Neutrophil (primary cell): ENCODE data around the gene CD34.

ENCODE experiments used
- H3K27ac ChIP-seq: fragments of 200-600 bp; sonication (generic); 2 replicates; pipeline ENCODE4 v1.5.1; 2016; ENCODE audit warnings: mild to moderate bottlenecking, moderate library complexity
- H3K27me3 ChIP-seq: fragments of 200-600 bp; sonication (generic); 2 replicates; pipeline ENCODE4 v1.6.0; 2016; ENCODE audit warnings: mild to moderate bottlenecking
- H3K36me3 ChIP-seq: fragments of 200-600 bp; sonication (generic); 2 replicates; pipeline ENCODE4 v1.5.1; 2017
- H3K4me1 ChIP-seq, 2 experiments: fragments of 200-600 bp in 1 of 2; sonication (generic) in 1 of 2; 1 replicate in 1 of 2; 2 replicates in 1 of 2; pipeline versions ENCODE4 v1.5.1 to v1.6.1; 2013 to 2016; ENCODE audit warnings: low read depth in 1 of 2, low read length in 1 of 2, mild to moderate bottlenecking in 1 of 2, moderate library complexity in 1 of 2; ENCODE audit not compliant: control insufficient read depth in 1 of 2, insufficient read depth in 1 of 2
- H3K4me3 ChIP-seq, 2 experiments: fragments of 200-600 bp in 1 of 2; sonication (generic) in 1 of 2; 1 replicate in 1 of 2; 2 replicates in 1 of 2; pipeline ENCODE4 v1.5.1; 2013 to 2016; ENCODE audit warnings: low read depth in 1 of 2, low read length in 1 of 2, mild to moderate bottlenecking in 1 of 2, moderate library complexity in 1 of 2
- H3K9me3 ChIP-seq: fragments of 200-600 bp; sonication (generic); 2 replicates; pipeline ENCODE4 v1.5.1; 2016
- TF ChIP-seq, protein P1 (sequence below): fragments of 200-600 bp; sonication (generic); IDR thresholded peaks from 2 replicates; pipeline ENCODE4 v1.5.1; 2016; ENCODE audit warnings: antibody characterized with exemption

CD34 gene

GRCh38 chr1:207956986-207957385 is 46.1 kb upstream of the CD34 start:
- no peaks in the 10 kb centered on the region for H3K36me3 ChIP-seq
- TF ChIP-seq, protein P1, sequence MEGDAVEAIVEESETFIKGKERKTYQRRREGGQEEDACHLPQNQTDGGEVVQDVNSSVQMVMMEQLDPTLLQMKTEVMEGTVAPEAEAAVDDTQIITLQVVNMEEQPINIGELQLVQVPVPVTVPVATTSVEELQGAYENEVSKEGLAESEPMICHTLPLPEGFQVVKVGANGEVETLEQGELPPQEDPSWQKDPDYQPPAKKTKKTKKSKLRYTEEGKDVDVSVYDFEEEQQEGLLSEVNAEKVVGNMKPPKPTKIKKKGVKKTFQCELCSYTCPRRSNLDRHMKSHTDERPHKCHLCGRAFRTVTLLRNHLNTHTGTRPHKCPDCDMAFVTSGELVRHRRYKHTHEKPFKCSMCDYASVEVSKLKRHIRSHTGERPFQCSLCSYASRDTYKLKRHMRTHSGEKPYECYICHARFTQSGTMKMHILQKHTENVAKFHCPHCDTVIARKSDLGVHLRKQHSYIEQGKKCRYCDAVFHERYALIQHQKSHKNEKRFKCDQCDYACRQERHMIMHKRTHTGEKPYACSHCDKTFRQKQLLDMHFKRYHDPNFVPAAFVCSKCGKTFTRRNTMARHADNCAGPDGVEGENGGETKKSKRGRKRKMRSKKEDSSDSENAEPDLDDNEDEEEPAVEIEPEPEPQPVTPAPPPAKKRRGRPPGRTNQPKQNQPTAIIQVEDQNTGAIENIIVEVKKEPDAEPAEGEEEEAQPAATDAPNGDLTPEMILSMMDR: no peak
- peaks cover 74% of the 10 kb centered on the region for H3K27me3 ChIP-seq
- H3K9me3 ChIP-seq: no peaks in the 10 kb centered on the region
- H3K4me1 ChIP-seq: peaks cover 7 to 12% of the 10 kb centered on the region in 2 experiments
- H3K27ac ChIP-seq: no peak overlapping the region
- no peak overlapping the region for H3K4me3 ChIP-seq

DNA sequence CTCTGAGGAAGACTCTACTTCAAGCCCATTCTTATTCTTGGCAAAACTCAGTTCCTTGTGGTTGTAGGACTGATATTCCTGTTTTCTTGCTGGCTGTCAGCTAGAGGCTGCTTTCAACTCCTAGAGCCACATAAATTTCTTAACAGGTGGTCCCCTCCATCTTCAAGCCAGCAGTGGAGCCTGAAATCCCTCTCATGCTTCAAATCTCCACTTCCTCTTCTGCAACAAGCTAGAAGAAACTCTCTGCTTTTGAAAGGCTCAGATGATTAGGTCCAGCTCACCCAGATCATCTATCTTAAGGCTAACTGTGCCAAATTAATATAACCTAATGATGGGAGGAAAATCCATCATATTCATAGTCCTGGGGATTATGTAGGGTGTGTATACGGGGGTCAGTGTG is 43.2 kb upstream of the CD34 start:
- Histone ChIP-seq H3K27me3 (peaks cover 45% of the 10 kb centered on the region), H3K36me3 (no peaks in the 10 kb centered on the region), H3K9me3 (no peaks in the 10 kb centered on the region), H3K4me3 (no peak overlapping the region), H3K4me1 (peaks cover 5% of the 10 kb centered on the region in 2 experiments), H3K27ac (no peak overlapping the region)
- TF ChIP-seq, protein P1: no peak

DNA sequence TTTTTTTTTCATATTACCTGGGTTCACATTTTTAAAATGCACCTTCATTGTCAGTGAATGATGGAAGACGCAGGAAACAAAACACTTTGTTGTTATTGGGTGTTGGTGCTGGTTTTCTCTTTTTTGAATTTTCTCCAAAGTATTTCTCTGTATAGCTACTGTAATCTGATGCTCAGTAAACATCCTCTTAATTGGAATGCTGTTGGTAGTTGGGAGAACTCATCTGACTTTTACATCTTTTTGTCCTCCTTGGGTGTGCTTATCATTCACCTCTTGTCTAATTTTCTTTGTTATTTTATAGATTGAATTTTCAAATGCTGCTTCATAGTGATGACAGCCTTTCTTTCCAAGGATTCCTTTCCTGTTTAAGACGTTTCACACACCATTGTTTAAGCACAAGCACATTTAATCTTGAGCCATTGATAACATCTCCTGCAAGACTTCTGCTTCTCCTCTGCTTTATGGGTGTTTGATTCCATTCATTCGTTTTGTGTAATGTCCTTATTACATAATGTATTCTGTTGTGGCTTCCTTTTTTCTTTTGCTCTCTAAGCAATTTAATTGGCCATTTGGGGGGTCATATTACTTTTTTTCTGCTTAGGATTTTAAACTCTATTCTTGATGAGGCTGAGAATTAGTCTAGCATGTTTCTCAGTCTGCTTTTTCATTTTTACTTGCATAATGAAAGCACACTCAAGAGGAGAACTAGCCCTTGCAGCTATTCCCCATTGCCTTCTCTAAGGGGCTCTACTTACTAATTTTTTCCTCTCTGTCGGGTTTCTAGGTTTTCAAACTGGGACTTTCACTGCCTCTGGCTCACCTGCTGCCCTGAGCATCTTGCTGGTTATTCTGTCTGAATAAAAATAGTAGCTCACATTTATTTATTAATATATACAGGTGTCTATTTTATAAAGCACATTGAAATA is 42.0 kb upstream of the CD34 start:
- Histone ChIP-seq H3K9me3 (no peaks in the 10 kb centered on the region), H3K27ac (no peak overlapping the region), H3K27me3 (peaks cover 32% of the 10 kb centered on the region), H3K4me1 (no peaks in the 10 kb centered on the region), H3K4me3 (no peak overlapping the region), H3K36me3 (no peaks in the 10 kb centered on the region)
- TF ChIP-seq, protein P1: no peak

- H3K4me3 ChIP-seq: no peak overlapping the region
- TF ChIP-seq, protein P1: no peak
- no peaks in the 10 kb centered on the region for H3K4me1 ChIP-seq
- H3K36me3 ChIP-seq: no peaks in the 10 kb centered on the region
- H3K27me3 ChIP-seq: peaks cover 20% of the 10 kb centered on the region
- no peak overlapping the region for H3K27ac ChIP-seq
- no peaks in the 10 kb centered on the region for H3K9me3 ChIP-seq
Measured at GRCh38 chr1:207951652-207952051, 40.7 kb upstream of the CD34 start.

DNA sequence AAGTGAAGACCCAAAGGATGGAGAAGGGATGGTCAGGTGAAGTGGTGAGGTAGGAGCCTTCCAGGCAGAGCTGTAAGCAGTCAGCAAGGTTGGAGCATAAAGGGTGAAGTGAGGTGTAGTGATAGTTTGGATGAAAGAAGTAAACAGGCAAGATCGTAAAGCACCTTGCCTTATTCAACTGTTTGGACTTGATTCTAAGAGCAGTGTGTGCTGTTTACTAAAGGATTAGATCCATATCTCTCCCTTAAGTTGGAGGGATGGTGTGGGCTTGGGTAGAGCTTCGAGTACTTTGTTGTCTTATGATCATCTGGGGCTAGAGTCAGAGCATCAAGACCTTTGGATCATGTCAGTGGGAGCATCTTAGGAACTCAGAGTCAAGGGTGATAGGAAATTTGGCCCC is 39.8 kb upstream of the CD34 start:
- Histone ChIP-seq H3K9me3 (no peaks in the 10 kb centered on the region), H3K36me3 (no peaks in the 10 kb centered on the region), H3K4me3 (no peak overlapping the region), H3K4me1 (no peaks in the 10 kb centered on the region), H3K27me3 (peaks cover 11% of the 10 kb centered on the region), H3K27ac (no peak overlapping the region)
- TF ChIP-seq, protein P1: no peak
